ENCODE data around the gene LARP7.

GRCh38 chr4:112626228-112626627 lies 10.7 kb upstream of the LARP7 start:
- TF ChIP-seq CTCF (IDR thresholded peaks at IDR 0.05; ENCODE audit: insufficient read depth, low read depth, low read length) (no peak), EZH2 (IDR thresholded peaks at IDR 0.05; ENCODE audit: insufficient read depth, low read length) (no peak)

Measured in astrocyte (in vitro differentiated cells and primary cell).